Measurements from ENCODE around the gene LRP1B.
"Not testable (repeated sequence)": the region's sequence is repeated elsewhere in the genome, so short reads cannot be mapped to it uniquely, and the experiment has no call there.

The LRP1B gene

DNA sequence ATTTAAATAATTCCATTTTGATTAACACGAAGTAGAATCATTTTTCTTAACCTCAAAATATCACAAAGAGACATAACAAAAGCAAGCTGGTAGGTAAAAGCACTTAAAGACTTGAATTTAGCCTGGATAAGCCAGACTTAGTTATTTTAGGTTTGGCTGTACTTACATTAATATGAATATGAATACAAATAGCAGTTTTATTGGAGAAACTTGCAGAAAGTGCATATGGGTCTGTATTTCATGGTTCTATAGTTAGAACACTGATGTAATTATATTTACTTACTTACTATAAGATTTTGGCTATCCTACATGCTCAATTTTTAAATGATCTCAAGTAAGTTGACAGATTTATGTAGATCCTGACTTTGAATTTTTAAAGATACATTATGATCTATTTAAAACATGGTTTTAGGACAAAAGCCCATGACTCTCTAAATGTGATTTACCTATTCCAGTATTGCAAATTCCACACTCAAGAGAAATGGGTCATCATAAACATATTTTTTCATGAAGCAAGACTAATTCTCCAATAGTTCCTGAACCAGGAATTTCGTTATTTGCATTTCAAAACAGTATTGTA is 1775.2 kb downstream of the LRP1B start:
- DNase-seq = no peak

GRCh38 chr2:140354544-140354943 is 1776.3 kb downstream of the LRP1B start:
- no peak for DNase-seq

DNA sequence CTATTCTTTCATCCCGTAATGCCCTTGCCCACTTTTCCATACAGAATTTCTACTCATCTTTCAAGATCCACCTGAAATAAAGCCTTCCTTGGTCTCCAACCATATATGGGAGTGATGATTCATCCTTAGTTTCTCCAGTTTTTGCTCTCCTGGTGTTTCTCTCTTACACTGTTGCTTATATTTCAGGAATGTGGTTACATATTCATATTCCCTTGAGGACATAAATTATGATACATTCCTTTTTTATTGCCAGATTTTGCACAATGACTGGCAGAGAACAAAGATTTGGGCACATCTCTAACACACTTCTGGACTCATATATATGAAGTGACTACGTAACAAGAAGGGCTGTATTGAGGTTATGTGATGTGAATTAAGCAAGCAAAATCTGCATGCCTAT is 1777.3 kb downstream of the LRP1B start:
- DNase-seq = no peak

DNA sequence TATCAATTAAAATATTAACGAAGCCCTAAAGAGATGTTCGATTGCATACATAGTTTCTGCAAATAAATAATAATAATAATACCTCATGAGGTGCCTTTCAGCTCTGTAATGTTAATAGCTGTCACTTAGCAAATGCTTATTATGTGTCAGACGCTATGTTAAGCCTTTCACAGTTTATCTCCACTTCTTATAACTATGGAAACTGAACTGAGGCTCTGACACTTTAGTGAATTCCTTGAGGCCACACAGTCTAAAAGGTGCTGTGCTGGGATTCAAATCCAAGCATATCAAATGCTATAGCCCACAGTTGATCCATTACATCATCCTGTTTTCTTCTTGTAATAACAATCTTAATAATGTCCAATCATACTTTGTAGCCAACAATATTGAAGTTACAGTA is 1779.1 kb downstream of the LRP1B start:
- no peak for DNase-seq

GRCh38 chr2:140349695-140350094 is 1781.1 kb downstream of the LRP1B start:
- no peak for DNase-seq

DNA sequence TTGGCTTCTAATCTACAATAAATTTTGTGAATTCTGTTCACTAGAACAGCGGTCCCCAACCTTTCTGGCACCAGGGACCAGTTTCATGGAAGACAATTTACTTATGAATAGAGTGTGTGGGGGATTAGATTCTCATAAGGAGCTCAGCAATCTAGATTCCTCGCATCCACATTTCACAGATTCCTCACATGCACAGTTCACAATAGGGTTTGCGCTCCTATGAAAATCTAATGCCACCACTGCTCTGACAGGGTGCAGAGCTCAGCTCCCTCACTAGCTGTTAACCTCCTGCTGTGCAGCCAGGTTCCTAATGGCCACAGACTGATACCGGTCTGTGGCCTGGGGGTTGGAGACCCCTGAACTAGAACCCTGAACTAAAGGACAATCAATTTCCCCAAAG is 1782.0 kb downstream of the LRP1B start:
- DNase-seq = no peak

DNA sequence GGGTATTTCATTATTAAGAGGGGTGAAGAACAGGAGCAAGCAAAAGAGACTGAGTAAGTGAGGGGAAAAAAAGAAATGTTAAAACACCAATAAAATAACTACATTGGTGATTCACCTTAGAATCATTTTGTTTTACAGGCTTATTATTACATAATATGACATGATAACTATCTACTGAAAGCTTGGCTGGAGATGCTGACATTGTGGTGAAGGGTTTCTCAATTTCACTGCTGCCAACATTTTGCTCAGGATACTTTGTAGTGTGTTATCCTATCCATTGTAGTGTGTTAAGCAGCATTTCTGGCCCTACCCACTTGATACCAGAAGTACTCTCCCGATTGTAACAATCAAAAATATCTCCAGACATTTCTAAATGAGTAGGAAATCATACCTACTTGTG is 1786.0 kb downstream of the LRP1B start:
- no peak for DNase-seq

GRCh38 chr2:140344266-140344665 is 1786.5 kb downstream of the LRP1B start:
- DNase-seq = not testable (repeated sequence)

DNA sequence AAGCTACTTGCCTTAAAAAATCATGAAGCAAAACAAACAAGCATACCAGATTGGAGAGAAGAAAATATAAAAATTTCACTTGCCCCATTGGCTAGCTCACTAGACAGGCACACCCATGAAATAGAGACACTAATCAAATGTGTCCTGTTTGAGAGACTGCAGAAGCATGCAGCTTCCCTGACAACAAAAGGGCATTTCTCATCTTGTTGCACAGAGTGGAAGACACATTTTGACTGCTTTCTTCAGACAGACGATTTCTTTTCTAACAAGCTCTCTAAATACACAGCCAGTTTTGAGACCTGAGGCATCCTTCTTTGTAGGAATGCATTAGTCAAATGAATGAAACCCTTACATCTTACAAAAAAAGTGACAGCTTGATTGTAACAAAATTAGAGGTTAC is 1792.0 kb downstream of the LRP1B start:
- DNase-seq = no peak

GRCh38 chr2:140337061-140337460 is 1793.8 kb downstream of the LRP1B start:
- no peak for DNase-seq

DNA sequence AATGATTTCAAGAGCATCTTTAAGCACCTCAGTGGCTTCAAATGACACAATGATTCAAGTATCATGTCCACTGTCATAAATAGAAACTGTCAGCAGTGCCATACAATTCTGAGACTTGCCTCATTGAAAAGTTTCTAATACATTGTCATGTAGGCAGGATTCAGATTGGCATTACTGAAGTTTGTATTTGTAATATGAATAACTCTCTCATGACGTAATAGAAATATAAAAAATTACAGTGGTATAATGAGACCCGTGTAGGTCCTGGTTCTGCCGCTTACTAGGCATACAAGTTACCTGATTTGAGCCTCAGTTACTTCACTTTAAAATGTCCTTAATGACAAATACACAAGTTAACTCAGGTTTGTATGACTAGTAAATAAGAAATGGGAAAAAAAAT is 1814.5 kb downstream of the LRP1B start:
- no peak for DNase-seq

- no peak for DNase-seq
These were observed 1818.9 kb downstream of the LRP1B start for GRCh38 chr2:140311905-140312304.

GRCh38 chr2:140308706-140309105 is 1822.1 kb downstream of the LRP1B start:
- DNase-seq = no peak

DNA sequence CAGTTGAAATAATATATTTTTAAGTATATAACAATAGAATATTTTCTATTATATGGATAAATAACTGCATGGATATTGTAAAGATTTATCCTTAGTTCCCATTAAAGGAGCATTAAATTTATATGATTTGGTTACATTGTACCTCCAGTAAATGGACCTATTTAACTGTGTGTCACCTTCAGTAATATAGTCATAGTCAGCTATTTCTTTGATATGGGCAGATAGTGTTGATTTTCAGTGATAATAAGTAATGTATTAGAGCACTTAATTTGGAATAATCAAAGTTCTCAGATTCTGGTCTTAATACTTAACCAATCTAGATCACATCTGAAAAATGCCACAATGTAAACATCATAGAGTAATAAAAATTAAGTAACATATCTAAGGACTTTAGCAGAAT is 1823.3 kb downstream of the LRP1B start:
- DNase-seq = no peak

DNA sequence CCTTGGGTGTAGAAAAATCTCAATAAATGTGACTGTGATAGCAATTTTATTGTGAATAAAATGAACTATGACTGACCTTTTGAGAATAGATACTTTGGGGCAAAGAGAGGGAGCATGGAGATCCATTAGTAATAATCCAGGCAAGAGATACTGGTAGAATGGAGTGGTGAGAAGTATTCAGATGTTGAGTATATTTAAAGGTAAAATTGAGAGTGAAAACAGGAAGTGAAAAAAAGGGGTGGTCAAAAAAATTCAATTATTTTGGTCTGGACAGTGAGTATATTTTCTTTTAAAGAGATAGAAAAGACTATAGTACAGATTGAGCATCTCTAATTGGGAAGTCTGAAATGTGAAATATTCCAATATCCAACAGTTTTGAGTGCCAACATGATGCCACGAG is 1835.0 kb downstream of the LRP1B start:
- no peak for DNase-seq

GRCh38 chr2:140288726-140289125 is 1842.1 kb downstream of the LRP1B start:
- DNase-seq = no peak

DNA sequence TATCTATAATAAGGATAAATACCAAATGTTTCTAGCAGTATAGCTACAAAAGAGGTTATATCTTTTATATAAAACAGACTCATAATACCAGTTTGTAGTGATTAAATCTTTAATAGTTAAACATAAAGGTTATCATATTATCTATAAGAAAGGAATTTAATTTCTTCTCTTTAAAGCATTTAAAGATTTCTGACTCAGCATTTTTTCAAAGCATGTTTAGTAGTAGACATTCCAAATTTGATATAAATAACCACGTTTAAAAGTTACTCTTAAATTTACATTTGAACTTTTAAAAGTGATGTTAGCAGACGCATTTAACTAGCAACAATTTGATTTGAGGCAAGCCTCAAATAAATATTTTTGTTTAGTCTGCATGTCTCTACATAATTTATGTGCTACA is 1842.6 kb downstream of the LRP1B start:
- no peak for DNase-seq

DNA sequence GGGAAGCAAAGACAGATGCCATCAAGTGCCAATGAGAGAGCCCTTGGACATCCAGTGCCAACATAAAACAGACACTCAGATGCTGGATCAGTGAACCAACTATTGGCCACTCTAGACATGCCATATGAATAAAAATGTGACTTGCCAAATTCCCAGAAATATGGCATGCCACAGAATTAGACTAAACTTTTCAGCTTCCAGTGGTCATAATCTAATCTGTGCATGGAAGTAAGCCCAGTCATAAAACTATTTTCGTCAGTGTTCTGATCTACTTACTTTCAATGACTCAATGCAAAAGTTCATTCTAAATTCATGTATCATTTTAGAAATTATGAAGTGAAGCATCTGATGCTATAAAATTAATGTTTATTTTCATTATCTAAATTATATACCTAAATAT is 1844.4 kb downstream of the LRP1B start:
- no peak for DNase-seq

DNA sequence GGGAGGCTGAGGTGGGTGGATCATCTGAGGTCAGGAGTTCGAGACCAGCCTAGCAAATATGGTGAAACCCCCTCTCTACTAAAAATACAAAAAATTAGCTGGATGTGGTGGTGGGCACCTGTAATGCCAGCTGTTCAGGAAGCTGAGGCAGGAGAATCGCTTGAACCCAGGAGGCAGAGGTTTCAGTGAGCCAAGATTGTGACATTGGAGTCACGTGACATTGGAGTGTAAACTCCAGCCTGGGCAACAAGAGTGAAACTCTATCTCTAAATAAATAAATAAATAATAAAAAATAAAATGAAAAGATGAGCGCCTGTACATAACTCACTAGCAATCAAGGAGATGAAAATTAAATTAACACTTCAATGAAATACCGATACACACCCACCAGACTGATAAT is 1853.5 kb downstream of the LRP1B start:
- not testable (repeated sequence) for DNase-seq

- no peak for DNase-seq
These were observed 1854.2 kb downstream of the LRP1B start for GRCh38 chr2:140276661-140277060.

GRCh38 chr2:140275427-140275826 is 1855.4 kb downstream of the LRP1B start:
- DNase-seq = no peak

GRCh38 chr2:140274891-140275290 is 1855.9 kb downstream of the LRP1B start:
- DNase-seq = no peak

GRCh38 chr2:140273958-140274357 is 1856.9 kb downstream of the LRP1B start:
- no peak for DNase-seq

GRCh38 chr2:140273408-140273807 is 1857.4 kb downstream of the LRP1B start:
- DNase-seq = no peak

DNA sequence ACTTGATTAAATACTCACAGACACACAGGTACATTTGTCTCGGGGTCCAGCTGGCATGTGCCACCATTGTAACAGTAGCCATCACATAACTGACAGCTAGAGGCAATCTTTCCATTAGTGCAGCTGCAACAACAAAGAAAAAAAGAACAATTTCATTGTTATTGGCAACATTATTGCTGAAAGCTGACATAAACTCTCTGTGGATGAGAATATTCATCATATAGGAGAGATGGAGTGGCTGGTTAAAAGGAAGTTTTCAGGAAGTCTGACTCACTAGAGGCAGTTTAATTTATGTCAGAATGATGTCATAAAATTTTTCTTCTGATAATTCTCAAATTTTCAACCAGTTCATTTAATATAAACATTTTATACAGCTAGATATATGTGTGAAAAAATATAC is 1860.6 kb downstream of the LRP1B start:
- DNase-seq = no peak

DNA sequence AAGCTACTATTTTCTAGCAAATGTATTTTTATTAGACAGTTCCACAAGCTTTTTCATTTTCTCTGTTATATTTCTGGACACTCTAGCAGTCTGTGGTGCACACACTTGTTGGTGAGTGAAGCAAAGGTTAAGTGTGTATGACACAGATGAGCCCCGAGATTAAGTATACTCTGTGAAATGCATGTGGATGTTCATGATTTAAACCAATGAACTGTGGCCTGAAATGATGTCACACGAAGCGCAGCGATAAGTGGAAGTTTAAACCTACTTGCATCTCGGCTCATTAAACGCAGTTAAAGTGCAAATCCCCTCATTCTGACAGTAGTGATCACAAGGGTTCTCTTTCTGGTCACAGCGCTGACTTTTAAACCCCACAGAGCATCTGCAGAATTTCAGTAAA is 1861.8 kb downstream of the LRP1B start:
- no peak for DNase-seq

All from activated CD8-positive, alpha-beta memory T cell treated with anti-CD3 and anti-CD28 coated beads, Interleukin-2, amount 50 U/mL, for 48 hours (primary cell).